ENCODE results near the gene PDE6B.

PDE6B gene

DNA sequence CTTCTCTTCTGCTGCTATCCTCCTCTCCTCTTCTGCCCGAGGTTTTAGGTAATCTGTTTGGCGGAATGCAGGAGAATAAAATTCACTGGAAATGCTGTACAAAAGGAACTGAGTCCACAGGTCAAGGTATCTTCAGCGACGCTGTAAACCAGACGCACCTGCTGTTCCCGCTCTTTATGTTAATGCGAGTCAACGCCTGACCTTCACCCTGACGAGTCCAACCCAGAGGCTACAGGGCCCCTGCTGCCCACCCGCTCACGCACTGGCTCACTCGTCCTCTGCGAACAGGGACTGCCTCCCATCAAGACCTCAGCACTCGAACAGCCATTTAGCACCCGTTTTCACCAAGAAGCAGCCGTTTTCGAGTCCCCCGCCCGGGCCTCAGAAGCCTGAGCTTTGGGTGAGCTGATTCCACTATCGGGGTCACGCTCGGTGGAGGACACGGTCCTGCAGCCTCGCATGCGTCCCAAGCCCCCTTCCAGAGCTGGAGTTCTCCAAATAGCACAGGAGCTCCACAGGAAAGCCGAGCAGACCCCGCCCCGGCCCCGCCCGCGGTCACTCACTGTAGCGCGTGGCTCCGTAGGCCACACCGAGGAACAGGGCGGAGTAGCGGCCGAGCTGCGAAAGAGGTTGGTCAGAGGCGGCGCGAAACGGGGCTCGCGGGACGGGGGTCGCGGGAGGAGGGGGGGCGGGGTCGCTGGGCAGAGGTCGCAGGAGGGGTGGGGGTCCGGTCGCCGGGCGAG is 48.1 kb downstream of the PDE6B start:
- DNase-seq (ENCODE audit: low read depth), result peak; percentile 17
- peak overlapping the region; percentile 78 for H3K4me3 ChIP-seq (ENCODE audit: low read length)
- no peak for TF ChIP-seq CTCF (conservative IDR thresholded peaks at IDR 0.05; ENCODE audit: low read length)

GRCh38 chr4:674172-675035 is 49.0 kb downstream of the PDE6B start, which contains the start of the genes ATP5ME and MYL5:
Gene ATP5ME, minus strand, starts transcription at chr4:674276. Its CDS starts 29 bp downstream, at chr4:674247.
Gene MYL5, plus strand, starts transcription at chr4:674542. Its CDS starts 3,485 bp downstream, at chr4:678027.
- DNase-seq (ENCODE audit: low read depth), result peak; percentile 93
- peak within 1 kb of the TSS; percentile 78 for H3K4me3 ChIP-seq (ENCODE audit: low read length)
- peak; percentile 62 for TF ChIP-seq CTCF (conservative IDR thresholded peaks at IDR 0.05; ENCODE audit: low read length)

GRCh38 chr4:675036-675882 is 49.9 kb downstream of the PDE6B start:
- DNase-seq (ENCODE audit: low read depth), result peak; percentile 21
- H3K4me3 ChIP-seq (ENCODE audit: low read length), result peak overlapping the region; percentile 78
- no peak for TF ChIP-seq CTCF (conservative IDR thresholded peaks at IDR 0.05; ENCODE audit: low read length)

- no peak overlapping the region for H3K4me3 ChIP-seq (ENCODE audit: low read length)
- TF ChIP-seq CTCF (conservative IDR thresholded peaks at IDR 0.05; ENCODE audit: low read length), result no peak
- DNase-seq (ENCODE audit: low read depth), result no peak
These were observed 50.9 kb downstream of the PDE6B start for GRCh38 chr4:675980-676870.

GRCh38 chr4:676871-677235 is 51.5 kb downstream of the PDE6B start:
- DNase-seq (ENCODE audit: low read depth), result no peak
- no peak overlapping the region for H3K4me3 ChIP-seq (ENCODE audit: low read length)
- no peak for TF ChIP-seq CTCF (conservative IDR thresholded peaks at IDR 0.05; ENCODE audit: low read length)

Measured in AG10803 (cell line).